HG02970 (cell line): ENCODE results near the gene FOXN3.
A peak's percentile ranks its signal among the peaks of the same experiment; 100 is the strongest.
"Not testable (repeated sequence)": the region's sequence is repeated elsewhere in the genome, so short reads cannot be mapped to it uniquely, and the experiment has no call there.

ENCODE experiments used
- ATAC-seq: cut with Tn5 transposase; IDR thresholded peaks from one replicate; pipeline ENCODE4 v1.9.1; 2021; ENCODE audit warnings: mild to moderate bottlenecking, moderate library complexity, moderate number of reproducible peaks; ENCODE audit not compliant: unreplicated experiment, low FRiP score

FOXN3 gene

DNA sequence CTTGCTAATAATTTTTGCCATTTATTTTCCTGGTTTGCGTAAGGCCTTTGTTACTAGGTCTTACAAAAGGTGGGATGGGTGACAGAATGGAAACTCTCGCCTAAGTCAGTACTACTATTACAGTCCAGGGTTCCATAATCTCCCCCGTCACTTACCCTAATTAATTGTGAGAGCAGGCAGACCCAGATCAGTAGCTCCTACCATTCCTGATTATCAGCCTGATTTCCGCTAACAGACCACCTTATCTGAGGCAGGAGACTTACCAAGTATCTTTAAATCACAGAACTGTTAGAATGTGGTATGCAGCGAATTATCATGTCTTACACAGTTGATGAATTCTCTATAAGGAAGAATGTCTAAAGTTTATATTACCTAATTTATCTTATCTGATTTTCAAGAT, 234.7 kb downstream of the FOXN3 start:
- ATAC-seq: no peak

DNA sequence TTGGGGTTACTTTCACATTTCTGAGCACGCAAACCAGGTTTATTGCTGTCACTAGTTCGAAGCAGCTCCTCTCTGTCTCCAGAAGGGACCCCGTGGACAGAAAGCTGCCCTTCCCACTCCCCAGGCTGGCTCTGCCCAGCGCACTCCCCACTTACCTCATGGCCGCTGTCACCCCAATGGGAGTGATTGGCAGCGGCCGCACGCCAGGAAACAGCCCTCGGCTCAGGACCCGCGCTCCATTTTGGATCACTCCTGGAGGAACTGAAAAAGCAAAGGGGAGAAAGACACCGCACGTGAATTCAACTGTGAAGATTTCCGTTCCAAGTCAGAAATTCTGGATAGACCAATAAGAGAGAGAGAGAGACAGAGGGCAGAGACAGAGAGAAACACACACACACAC, 236.5 kb downstream of the FOXN3 start:
- ATAC-seq: no peak

GRCh38 chr14:89179891-89180404, 237.1 kb downstream of the FOXN3 start:
- ATAC-seq: no peak

GRCh38 chr14:89178800-89179535, 238.1 kb downstream of the FOXN3 start:
- ATAC-seq: no peak

DNA sequence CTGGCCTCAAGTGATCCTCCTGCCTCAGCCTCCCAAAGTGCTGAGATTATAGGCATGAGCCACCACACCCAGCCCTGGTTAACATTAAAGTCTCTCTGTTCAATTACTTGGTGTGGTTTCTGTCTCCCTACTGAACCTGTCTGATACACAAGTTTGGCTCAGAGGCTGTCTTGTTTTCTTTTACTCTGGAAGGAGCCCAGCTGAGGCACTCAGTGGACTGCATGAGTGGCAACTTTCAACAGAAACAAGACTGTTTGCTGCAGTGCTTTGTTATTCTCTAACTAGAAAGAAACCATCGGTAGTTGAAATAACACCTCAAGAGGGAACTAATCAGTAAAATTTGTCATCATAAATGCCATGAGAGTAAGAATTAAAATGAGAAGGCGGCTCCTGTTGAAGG, 238.7 kb downstream of the FOXN3 start:
- ATAC-seq: no peak

GRCh38 chr14:89175881-89176799, 240.9 kb downstream of the FOXN3 start:
- ATAC-seq: no peak

- no peak for ATAC-seq
Observed at GRCh38 chr14:89171628-89172027, 245.4 kb downstream of the FOXN3 start.

DNA sequence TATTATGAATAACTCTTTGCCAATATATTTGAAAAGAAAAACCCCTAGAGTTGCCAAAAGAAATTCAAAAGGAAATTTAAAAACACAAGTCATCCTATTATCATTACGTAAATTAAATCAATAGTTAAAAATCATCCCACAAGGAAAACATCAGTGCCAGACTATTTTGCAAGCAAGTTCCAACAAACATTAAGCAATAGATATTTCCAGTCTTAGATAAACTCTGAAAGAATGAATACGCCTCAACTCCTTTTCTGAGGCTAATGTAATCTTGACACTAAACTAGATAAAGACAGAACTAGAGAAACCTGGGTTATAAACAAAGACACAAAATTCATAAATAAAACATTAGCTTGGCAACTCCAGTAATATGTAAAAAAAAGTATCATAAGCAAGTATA, 245.9 kb downstream of the FOXN3 start:
- no peak for ATAC-seq

- no peak for ATAC-seq
Observed at GRCh38 chr14:89167705-89168104, 249.3 kb downstream of the FOXN3 start.

DNA sequence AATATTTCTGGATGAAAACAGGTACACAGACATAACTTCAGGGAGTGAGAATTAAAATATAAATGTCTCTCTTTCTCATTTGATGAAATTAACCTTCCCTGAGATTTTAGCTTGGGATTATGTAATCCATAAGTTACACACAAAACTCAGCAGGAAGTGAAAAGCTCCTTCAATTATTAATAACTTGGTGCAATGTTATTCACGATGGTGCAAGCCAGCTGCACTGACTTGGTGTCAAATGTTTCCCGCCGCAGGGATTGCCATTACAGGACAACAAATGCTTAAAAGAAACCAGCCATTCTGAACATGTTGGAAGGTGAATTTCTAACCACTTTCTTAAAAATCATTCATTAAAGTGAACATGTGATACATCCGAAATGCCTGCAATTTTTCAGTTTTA, 250.4 kb downstream of the FOXN3 start:
- no peak for ATAC-seq

- ATAC-seq: peak; percentile 51
Observed at GRCh38 chr14:89165189-89166181, 251.5 kb downstream of the FOXN3 start.

GRCh38 chr14:89164168-89165073, 252.6 kb downstream of the FOXN3 start:
- ATAC-seq: peak; percentile 23

- ATAC-seq: no peak
Observed at GRCh38 chr14:89163031-89163636, 253.9 kb downstream of the FOXN3 start.

GRCh38 chr14:89162586-89162985, 254.4 kb downstream of the FOXN3 start:
- ATAC-seq: no peak

- no peak for ATAC-seq
Observed at GRCh38 chr14:89160437-89160836, 256.6 kb downstream of the FOXN3 start.

DNA sequence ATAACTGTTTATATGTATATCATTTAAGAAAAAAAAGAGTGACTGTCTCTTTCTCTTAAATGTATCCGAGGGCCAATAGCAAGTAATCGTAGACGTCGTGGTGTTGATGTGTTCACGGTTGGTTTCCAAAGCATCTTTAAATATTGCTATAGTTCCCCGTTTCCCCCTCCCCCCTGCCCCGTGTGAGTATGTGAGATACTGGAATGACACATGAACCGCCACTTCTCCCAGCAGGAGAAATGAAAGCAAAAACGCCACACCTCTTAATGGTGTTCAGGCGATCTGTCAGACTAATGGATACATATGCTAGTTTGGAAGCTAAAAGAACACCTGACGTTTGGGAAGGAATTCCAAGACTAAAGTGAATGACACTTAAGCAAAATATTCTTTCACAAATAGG, 258.3 kb downstream of the FOXN3 start:
- ATAC-seq: no peak

GRCh38 chr14:89158104-89158503, 258.9 kb downstream of the FOXN3 start:
- not testable (repeated sequence) for ATAC-seq

DNA sequence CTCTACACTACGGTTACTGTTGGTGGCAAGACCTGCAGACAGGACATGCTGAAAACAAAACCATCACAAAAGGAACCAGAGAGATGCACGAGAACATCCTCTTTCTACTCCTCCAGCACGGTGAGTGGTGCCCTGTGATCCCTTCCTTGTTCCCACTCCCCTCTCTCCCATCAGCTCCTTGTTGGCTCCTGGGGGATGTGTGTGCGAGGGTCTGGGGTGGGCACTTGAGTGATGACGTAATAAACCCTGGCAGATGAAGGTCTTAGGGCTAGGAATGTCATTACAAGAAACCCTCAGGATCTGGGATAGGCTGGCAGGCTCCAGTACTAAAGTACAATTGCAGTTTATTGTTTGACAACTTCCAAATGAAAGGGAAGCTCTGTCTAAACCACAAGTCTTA, 261.5 kb downstream of the FOXN3 start:
- ATAC-seq: no peak

GRCh38 chr14:89151693-89152092, 265.3 kb downstream of the FOXN3 start:
- ATAC-seq: not testable (repeated sequence)
